Posterior vena cava (tissue), 2 donors: Measurements from ENCODE around the gene AVP. TPM values are rescaled to one million over a fixed set of nuclear protein-coding genes. Genes with fewer than 3 reads are reported as not detected.
"Not testable (repeated sequence)": the region's sequence is repeated elsewhere in the genome, so short reads cannot be mapped to it uniquely, and the experiment has no call there.

Experiments
- DNase-seq: peaks from one replicate; pipeline ENCODE4 v3.0.0-alpha.2; 2020; ENCODE audit warnings: low spot score
- intact Hi-C, 2 donors: fragments of 100-400 bp; cut with DNase I; formaldehyde crosslinking; loops; one replicate each; pipeline versions ENCODE4 v1.14.1 to v1.14.2; 2022 to 2023
- total RNA-seq, 2 donors: library from RNA; stranded (reverse); fragmentation: NEBNext Ultra II Directional; extraction: Animal tissue kit (Norgen Biotek cat#: 25700); gene quantifications; one replicate each; pipeline ENCODE4 v1.2.1, GENCODE V29; 2021
- donor health status: DM: yes; HTN: yes; CAD: no.
- donor health status: DM: yes; HTN: yes; CAD: no.

AVP gene
- total RNA-seq, 2 donors from 2014 or later: not detected

DNA sequence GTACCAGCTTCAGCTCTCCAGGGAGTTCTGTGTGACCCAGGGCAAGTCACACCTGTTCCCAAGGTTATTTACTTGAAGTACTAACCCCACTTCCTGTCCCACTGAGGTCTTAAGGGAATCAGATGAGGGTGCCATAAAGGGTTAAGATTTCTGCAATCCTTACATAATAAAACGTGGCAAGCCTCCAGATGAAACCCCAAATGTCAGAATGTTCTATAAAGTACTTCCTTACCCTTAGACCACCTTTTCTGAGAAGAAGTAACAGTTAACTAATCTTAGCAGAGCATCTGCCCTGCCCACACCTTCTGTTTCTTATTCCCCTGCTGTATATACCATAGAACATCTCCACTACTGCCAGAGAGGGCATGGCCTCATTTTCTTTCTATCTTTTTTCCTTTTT lies 6.0 kb upstream of the AVP start:
- intact Hi-C loops: no loop called here
- DNase-seq: no peak

DNA sequence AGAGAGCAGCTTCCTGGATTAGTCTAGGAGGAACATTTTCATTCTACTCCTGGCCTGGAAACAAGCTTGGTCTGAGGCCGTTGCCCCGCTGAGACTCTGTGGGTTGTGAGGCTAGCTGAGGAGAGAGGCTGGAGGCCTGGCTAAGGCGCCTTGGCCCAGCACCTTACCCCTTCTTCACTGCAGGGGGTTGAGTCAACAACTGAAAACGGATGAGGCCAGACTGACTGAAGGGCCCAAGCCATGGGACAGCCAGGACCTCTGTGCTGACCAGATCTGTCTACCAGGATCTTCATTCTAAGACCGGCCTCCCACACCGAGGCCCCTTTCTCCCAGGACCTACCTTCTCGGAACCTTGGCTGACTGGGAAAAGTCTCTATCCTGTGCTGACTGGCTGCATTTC lies 3.5 kb upstream of the AVP start:
- intact Hi-C loops: no loop called here
- DNase-seq: no peak

DNA sequence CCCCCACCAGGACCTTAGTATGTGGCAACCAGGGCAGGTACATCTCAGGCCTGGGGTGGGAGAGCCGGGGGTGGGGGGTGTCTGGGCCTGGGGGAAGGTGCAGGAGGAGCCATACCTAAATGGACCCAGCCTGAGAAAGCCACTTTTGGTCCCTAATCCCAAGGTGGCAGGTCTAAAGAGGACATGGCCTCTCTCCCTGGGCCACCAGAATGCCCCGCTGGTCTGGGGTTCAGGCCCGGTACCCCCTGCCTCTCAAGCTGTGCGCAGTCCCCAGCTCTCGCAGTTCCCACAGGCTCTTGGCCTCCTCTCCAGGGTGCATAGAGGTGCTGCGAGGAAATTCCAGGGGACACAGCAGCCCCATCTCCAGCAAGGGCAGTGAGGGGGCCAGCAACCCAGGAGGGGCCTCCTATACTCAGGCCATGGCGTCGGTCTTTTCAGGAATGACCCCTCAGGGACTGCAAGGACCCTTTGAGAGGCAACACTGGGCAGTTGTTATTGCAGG lies 1.1 kb upstream of the AVP start:
- DNase-seq: peak; percentile 32
- intact Hi-C loops: no loop called here

DNA sequence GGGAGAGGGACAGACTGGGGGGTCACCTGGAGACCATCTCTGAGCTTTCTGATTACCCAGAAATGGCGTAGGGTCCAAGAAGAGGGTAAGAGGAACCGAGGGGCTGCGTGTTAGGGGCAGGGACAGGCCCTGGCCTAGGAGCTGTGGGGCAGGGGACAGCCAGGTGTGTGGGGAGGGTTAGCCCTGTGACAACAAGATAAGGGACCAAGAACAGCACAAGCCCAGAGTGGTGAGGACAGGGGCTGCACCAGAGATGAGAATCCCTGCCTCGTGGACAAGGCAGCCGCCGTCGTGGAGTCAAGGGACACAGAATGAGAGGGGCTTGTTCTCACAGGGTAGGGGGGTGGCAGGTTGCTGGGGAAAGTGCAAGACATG lies 449 bp upstream of the AVP start:
- intact Hi-C loops: no loop called here
- no peak for DNase-seq

DNA sequence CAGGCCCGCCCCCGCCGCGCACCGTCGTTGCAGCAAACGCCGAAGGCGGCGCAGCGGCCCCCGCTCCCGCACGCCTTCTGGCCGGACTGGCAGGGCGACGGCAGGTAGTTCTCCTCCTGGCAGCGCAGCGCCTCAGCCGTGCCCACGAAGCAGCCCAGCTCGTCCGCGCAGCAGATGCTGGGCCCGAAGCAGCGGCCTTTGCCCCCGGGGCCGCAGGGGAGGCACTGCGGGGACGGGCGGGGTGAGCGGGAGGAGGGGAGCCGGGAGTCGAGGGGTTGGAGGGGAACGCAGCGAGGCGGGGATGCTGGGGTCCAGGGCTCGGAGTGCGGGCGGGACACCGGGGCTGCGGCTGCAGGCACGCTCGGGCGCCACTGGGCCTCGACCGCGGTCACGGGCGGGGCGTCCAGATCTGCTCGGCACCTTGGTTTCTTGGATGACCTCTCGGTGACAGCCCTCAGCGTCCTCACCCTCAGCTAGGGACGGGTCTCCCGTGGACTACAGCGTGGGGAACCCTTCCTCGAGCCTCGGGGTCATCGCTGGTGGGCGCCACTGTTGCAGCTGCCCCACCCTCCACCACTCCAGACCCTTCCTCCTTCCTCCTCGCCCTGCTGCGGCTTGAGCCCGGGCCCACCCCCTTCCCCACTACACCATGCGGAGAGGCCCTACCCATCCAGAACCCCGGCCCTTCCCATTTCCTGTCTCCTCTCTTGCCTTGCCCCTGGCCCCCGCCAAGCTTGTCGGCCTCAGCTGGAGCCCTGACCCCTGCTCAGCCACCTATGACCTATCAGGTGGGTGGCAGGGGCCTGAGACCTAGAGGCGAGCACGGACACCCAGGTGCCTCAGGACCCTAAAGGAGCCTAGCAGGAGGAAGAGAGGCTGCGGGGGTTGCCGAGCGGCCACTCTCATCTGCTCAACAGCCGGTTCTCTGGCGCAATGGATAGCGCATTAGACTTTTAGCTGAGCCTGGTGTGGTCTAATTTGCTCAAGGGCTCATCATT lies 1.3 kb downstream of the AVP start:
- intact Hi-C loops: no loop called here
- DNase-seq: peak; percentile 80

DNA sequence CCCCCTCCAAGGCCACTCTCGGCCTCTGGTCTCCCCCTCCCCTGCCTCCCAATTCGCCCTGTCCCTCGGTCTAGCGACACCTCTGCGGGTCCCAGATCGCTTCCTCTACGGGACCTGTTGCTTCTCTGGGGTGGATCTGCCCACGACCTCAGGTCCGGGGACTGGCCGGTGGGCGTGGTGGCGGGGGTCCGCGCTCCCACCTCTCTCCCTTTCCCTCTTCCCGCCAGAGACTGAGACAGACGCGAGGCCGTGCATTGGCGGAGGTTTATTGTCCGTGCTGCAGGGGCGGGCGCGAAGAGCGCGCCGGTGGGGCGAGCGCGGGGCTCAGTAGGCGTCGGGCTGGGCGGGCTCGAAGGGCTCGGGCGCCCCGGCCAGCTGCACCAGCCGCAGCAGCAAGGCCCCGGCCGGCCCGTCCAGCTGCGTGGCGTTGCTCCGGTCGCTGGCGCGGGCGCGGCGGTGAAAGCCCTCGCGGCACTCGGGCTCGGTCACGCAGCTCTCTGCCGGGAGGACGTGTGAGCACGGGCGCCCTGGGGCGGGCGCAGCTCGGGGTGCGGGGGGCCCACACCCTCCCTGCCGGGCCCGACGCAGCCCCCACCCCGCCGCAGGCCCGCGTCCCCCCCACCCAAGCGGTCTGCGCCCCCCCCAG lies 2.1 kb downstream of the AVP start:
- intact Hi-C loops: no loop called here
- DNase-seq: peak; percentile 78

DNA sequence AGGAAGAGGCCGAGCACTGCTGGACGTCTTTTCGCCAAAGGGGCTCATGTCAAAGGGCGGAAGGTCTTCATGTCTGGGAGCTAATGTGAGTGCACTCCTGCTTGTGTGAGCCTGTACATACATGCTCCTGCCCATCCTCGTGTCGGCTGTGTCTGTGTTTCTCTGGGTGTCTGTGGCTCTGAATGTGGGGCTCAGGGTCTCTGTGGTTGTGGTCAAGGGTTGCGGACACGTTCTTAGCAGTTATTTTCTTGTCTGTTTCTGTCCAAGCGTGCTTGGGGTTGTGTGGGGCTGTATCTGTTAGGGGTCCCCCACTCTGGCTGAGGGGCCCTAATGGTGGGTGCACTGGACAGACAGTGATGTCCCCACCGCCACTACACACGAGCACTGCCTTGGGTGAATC lies 2.9 kb downstream of the AVP start:
- DNase-seq: peak; percentile 59
- intact Hi-C loops: no loop called here

DNA sequence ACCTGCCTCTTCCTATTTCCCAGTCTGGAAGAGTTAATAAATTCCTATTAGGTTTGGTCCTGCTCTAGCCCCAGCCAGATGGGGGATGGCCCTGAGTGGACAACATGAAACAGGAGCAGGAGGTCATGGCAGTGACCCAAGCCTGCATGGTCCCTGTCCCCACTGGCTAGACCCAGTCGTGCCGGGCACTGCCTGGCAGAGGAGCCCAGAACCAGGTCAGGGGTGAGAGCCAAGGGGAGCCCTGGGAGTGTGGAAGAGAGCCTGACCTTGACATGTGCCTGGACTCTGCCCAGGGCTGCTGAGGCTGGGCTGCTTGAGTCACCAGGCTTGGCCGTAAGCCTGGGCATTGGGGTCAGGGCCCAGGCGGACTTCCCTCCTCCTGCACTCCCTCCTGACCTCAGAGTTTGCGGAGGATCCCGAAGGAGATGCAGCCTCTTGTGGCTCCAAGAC lies 3.6 kb downstream of the AVP start:
- intact Hi-C loops: no loop called here
- peak; percentile 90 for DNase-seq

DNA sequence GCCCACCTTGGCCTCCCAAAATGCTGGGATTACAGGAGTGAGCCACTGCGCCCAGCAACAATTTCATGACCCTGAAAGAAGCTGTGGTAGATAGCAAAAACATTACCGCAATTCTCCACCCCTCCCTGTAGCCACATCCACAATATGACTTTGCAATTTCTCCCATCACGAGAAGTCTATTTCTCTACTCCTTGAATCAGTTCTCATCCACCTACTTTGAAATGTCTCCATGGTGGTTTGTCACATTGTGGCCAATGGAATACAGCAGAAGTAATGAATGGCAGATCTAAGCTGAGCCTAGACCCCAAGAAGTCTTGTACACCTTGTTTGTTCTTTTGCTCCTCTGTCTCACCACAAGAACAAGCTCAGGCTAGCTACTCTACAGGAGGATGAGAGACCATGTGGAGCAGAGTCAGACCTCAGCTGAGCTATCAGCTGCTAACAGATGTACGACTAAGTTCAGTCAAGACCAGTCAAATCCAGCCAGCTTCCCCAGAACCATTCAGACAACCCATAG lies 6.8 kb downstream of the AVP start:
- DNase-seq: peak; percentile 7
- intact Hi-C loops: loop anchor here in 1 of 2 donors (2.0 kb wide), 1 partner anchor 61 kb away; no protein-coding TSS in a partner anchor

DNA sequence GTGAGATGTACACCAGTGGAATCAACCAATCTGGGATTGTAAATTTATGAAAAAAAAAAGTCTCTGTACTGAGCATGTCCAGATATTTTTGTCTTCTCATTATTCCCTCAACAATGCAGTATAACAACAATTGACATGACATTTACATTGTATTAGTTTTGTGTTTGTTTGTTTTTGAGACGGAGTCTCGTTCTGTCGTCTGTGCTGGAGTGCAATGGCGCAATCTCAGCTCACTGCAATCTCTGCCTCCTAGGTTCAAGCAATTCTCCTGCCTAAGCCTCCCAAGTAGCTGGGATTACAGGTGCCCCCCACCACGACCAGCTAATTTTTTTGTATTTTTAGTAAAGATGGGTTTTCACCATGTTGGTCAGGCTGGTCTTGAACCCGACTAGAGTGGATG lies 9.2 kb downstream of the AVP start:
- intact Hi-C loops, DNase-seq: not testable (repeated sequence)

DNA sequence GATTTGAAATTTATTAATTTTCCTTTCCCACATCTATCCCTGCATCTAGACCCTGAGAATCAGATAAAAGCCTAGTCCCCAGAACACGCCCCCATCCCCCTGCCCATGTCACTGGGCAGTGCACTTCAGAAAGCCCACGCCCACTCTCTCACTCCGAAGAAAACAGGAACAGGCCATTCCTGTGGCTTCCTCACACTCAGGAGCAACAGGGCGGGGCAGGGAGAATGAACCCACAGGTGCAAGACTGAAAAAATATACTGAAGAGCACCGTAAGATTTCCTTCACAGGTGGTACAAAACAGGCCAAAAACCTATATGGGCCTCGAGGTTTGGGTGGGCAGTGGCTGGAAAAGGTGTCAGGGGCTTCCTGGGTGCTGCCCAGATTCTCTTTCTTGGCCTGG lies 9.7 kb downstream of the AVP start:
- peak; percentile 23 for DNase-seq
- intact Hi-C loops: no loop called here

DNA sequence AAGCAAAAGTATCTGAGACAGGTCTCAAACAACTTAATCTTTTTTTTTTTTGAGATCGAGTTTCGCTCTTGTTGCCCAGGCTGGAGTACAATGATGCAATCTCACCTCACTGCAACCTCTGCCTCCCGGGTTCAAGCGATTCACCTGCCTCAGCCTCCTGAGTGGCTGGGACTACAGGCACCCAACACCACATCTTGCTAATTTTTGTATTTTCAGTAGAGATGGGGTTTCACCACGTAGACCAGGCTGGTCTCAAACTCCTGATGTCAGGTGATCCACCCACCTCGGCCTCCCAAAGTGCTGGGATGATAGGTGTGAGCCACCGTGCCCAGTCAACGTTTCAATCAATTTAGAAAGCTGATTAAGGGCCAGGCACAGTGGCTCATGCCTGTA lies 11.3 kb downstream of the AVP start:
- peak; percentile 29 for DNase-seq
- intact Hi-C loops: not testable (repeated sequence)

DNA sequence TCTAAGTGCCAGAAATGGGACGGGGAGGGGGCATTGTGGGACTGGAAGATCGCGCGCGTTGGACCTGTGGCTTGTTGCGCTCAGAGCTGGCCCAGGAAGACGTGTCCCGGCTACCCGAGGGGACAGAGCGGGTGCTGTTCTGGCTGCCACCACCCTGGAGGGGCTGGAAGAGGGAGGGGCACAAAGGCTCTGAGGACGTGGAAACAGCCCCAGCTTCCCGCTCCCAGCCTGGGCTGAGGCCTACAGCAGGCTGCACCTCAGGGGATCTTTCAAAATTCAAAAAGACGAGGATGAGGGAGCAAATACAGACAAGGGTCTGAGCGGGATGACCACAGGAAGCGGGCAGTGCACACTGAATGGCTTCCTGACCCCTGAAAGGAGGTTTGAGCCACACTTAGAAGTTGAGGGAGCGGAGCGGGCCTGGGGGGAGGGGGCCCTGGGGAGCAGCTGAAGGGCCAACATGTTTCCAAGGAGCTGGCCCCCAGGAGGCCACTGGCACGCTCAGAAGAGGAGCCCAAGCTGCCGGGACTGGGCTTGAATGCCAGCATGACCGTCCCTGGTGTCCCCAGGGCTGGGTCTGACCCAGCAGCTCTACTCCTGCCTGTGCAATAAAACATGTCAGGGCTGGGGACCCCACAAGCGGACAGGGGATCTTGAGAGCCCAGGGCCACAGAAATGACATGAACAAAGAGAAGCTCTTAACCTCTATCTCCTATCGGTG lies 11.8 kb downstream of the AVP start:
- DNase-seq: peak; percentile 69
- intact Hi-C loops: no loop called here

DNA sequence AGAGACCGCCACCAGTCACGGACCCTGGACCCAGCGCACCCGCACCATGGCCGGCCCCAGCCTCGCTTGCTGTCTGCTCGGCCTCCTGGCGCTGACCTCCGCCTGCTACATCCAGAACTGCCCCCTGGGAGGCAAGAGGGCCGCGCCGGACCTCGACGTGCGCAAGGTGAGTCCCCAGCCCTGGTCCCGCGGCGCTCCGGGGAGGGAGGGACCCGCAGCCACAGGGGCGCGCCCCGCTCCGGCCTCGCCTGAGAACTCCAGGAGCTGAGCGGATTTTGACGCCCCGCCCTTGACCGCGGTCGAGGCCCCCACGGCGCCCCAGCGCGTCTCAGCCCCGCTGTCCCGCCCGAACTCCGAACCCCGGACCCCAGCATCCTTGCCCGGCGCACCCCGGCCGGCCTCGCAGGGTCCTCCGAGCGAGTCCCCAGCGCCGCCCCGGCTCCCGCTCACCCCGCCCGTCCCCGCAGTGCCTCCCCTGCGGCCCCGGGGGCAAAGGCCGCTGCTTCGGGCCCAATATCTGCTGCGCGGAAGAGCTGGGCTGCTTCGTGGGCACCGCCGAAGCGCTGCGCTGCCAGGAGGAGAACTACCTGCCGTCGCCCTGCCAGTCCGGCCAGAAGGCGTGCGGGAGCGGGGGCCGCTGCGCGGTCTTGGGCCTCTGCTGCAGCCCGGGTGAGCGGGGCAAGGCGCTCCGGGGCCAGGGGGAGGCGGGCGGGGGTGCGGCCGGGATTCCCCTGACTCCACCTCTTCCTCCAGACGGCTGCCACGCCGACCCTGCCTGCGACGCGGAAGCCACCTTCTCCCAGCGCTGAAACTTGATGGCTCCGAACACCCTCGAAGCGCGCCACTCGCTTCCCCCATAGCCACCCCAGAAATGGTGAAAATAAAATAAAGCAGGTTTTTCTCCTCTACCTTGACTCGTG lies 12.7 kb downstream of the AVP start, which contains the start of gene OXT:
TSS of gene OXT (plus strand) at position 11 of the 920 bp plus-strand sequence. CDS start at position 47, 36 bp downstream.
- peak; percentile 83 for DNase-seq
- intact Hi-C loops: no loop called here

DNA sequence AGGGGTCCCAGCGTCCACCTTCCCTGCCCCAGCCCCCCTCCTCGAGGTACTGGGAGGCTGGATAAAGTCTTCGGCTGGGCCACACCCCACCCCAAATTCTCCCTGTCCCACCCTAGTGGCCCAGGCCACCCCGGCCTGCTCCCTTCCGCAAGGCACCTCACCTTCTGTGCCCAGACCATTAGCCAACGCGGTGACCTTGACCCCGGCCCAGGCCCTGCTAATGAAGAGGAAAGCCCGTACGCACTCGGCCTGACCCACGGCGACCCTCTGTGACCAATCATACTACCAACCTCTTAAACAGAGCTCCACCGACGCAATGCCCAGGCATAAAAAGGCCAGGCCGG lies 13.3 kb downstream of the AVP start:
- DNase-seq: no peak
- intact Hi-C loops: no loop called here

DNA sequence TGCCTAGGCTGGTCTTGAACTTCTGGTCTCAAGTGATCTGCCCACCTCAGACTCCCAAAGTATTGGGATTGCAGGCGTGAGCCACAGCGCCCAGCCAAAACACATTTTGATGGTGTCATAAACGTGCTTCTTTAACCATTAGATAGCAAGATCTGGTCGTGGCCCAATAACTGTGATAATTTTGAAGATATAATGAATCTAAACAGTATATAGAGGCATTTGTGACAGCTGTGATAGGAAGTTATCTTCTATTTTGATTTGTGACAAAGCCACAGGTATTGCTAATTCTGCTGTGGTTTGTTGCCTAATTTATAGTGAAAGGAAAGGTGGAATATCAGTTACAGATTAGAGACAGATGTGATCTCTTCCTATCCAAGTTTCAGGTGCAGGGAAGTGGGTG lies 13.8 kb downstream of the AVP start:
- intact Hi-C loops: no loop called here
- DNase-seq: peak; percentile 5

DNA sequence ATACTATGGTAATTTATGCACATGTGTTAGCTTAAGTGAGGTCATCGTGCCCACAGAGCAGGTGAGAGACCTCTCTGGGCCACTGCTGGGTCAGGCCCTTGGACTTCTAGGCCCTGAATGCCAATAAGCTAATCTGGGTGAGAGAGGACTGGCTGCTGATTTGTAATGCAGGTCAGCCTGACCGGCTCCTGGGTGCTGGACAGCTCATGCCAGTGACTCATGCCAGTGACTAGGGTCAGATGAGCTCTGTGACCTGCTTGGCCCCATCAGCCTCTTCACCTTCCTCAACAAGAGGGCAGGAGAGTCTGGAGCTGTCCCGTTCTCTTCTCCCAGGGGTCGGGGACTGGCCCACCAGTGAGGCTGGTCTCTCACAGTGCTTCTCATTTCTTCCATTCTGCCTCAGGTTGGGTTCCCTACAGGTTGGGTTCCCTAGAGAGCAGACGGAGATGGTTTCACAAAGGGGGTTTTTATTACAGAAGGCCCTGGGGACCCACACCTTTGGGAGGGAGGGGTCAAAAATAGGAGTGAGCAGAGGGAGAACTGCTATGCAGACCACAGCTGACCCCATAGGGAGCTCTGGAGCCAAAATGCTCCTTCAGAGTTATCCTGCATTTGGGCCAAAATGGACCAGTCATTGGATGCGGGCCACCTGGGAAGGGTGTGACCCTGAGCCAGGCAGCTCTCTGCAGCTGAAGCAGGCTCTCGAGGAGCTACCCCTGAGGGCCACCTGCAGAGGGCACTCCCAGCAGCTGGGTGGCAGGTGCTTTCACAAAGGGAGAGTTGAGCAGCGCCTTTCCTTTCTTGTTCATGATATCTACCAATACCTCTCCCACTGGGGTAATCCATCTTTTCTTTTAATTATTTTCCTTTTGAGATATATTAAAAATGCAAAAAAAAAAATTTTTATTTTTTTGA lies 15.3 kb downstream of the AVP start:
- intact Hi-C loops: no loop called here
- DNase-seq: peak; percentile 61
